Nephron progenitor cell (in vitro differentiated cells): Measurements from ENCODE around the gene SCRN1.
A peak's percentile ranks its signal among the peaks of the same experiment; 100 is the strongest.

Experiments used
- DNase-seq: peaks from one replicate; pipeline ENCODE4 v3.0.0; 2021
- H3K27ac Mint-ChIP-seq: 2 replicates; pipeline ENCODE4 v1.8.0; 2021; ENCODE audit warnings: mild to moderate bottlenecking, moderate library complexity, mixed read lengths
- H3K27me3 Mint-ChIP-seq: 2 replicates; pipeline ENCODE4 v1.8.0; 2021; ENCODE audit warnings: mild to moderate bottlenecking, low read depth, mixed read lengths; ENCODE audit not compliant: poor library complexity
- H3K36me3 Mint-ChIP-seq: 2 replicates; pipeline ENCODE4 v1.8.0; 2021; ENCODE audit warnings: low read depth, mixed read lengths
- H3K4me1 Mint-ChIP-seq: 2 replicates; pipeline ENCODE4 v1.8.0; 2021; ENCODE audit warnings: mixed read lengths
- H3K4me3 Mint-ChIP-seq: 2 replicates; pipeline ENCODE4 v1.8.0; 2021; ENCODE audit warnings: mild to moderate bottlenecking, moderate library complexity, mixed read lengths
- H3K9me3 Mint-ChIP-seq: 2 replicates; pipeline ENCODE4 v1.8.0; 2021; ENCODE audit warnings: mild to moderate bottlenecking, moderate library complexity, mixed read lengths
- TF ChIP-seq, protein P1 (sequence below): fragments of 200-600 bp; sonication (generic); IDR thresholded peaks from 2 replicates; pipeline ENCODE4 v1.5.0; 2021; ENCODE audit warnings: antibody characterized with exemption

The SCRN1 gene

DNA sequence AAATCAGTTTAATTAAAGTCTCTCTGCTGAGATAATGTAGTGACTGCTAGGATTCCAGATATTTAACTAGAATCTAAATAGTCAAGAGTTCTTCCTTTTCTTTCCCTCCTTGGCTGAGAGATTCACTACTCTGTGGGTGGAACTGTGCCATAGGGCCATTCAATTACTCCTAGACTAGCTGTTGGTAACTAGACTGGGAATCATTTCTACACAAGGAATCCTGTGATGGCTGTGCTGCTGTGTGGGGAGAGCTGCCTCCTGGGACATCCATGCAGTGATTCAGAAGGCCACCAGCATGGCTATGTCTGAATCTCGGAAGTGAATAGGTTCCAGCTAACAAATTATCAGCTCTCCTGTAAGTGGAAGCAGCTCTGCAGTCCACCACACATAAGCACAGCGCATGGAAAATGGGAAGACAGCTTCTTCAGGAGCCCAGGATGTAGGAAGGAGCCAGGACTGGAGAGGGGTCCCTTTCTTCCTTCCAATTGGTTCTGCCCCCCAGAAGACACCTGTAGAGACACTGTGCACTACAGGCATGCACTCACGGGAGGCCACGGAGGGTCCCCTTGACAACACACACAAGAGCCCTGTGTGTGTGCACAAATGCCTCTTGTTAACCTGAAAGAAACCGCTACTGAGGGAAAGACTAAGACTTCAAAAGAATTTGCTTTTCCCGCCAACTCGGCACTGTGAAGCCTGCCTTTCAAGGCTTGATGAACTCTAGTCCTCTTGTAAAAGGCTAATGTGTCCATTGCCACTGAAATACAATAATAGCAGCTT is 66.5 kb downstream of the SCRN1 start:
- H3K4me3 Mint-ChIP-seq = no peak overlapping the region
- H3K9me3 Mint-ChIP-seq = no peaks in the 10 kb centered on the region
- H3K27me3 Mint-ChIP-seq = no peaks in the 10 kb centered on the region
- H3K4me1 Mint-ChIP-seq = peaks cover 14% of the 10 kb centered on the region
- TF ChIP-seq, protein P1, sequence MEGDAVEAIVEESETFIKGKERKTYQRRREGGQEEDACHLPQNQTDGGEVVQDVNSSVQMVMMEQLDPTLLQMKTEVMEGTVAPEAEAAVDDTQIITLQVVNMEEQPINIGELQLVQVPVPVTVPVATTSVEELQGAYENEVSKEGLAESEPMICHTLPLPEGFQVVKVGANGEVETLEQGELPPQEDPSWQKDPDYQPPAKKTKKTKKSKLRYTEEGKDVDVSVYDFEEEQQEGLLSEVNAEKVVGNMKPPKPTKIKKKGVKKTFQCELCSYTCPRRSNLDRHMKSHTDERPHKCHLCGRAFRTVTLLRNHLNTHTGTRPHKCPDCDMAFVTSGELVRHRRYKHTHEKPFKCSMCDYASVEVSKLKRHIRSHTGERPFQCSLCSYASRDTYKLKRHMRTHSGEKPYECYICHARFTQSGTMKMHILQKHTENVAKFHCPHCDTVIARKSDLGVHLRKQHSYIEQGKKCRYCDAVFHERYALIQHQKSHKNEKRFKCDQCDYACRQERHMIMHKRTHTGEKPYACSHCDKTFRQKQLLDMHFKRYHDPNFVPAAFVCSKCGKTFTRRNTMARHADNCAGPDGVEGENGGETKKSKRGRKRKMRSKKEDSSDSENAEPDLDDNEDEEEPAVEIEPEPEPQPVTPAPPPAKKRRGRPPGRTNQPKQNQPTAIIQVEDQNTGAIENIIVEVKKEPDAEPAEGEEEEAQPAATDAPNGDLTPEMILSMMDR = no peak
- no peak for DNase-seq
- H3K27ac Mint-ChIP-seq = peak overlapping the region; percentile 66
- H3K36me3 Mint-ChIP-seq = peaks cover 49% of the 10 kb centered on the region

DNA sequence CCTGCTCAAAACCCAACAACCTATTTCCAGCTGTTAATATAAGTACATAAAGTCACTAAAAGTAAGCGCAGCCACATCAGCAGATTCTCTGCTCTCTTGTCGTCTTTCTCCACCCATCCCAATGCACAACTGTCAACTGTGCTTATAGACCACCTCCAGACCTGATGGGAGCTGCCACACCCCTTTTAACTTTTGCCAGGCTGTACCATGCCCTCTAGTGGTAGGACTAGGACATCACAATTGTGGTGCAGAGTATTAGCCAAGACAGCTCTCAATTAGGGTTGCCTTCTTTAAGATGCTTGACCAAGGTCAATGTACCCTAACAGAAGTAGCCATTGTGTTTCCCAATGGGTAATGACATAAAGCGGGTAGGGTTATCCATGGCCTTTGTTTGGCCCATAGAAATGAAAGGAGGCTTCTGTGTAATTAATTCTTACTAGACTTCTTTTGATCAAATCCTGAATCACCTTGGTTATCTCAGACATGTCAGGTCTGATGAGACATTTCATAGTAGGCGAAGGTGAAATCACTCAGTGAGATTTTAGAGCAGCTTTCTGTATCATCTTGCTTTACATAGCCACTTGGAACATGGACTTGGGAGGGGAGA is 68.1 kb downstream of the SCRN1 start:
- Mint-ChIP-seq H3K9me3 (no peaks in the 10 kb centered on the region), H3K4me1 (peaks cover 23% of the 10 kb centered on the region), H3K27ac (no peak overlapping the region), H3K4me3 (no peak overlapping the region), H3K27me3 (no peaks in the 10 kb centered on the region), H3K36me3 (peaks cover 63% of the 10 kb centered on the region)
- TF ChIP-seq, protein P1 = peak; percentile 89
- peak; percentile 57 for DNase-seq

DNA sequence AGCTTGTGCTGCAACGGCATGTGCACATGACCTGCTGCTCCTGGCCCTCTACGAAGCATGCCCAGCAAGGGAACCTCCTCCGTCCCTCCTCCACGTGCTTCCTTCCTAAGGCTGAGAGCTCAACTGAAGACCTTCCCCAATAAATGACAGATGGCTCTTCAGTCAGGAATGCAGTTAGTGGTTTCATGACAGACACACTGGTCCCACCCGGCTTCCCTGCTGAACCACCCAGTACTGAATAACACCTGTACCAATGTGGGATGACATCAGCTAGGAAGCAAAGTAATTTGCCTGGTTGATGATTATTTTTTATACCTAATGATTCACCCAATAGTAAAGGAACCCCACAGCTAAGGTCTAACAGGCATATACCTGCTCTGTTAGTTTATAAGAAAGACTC is 69.1 kb downstream of the SCRN1 start:
- TF ChIP-seq, protein P1 = no peak
- no peak for DNase-seq
- Mint-ChIP-seq H3K4me3 (no peak overlapping the region), H3K27me3 (no peaks in the 10 kb centered on the region), H3K27ac (no peak overlapping the region), H3K4me1 (peaks cover 27% of the 10 kb centered on the region), H3K36me3 (peaks cover 62% of the 10 kb centered on the region), H3K9me3 (no peaks in the 10 kb centered on the region)

DNA sequence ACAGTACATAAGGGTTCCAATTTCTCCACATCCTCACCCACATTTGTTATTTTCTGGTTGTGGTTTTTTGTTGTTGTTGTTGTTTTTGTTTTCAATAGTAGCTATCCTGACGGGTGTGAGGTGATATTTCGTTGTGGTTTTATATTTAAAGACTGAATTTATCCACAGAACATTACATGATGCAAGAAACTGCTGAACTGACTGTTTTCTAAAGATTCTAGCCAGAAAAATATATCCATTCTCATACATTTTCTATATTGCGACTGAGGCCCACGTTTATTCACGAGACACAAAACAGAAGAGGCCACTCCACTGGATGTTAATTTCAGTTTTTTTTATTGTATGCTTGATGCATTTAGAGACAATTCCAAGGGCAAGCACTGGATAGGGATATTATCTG is 69.8 kb downstream of the SCRN1 start:
- no peak for DNase-seq
- no peak overlapping the region for H3K4me3 Mint-ChIP-seq
- TF ChIP-seq, protein P1 = no peak
- H3K36me3 Mint-ChIP-seq = peaks cover 55% of the 10 kb centered on the region
- no peaks in the 10 kb centered on the region for H3K9me3 Mint-ChIP-seq
- H3K27me3 Mint-ChIP-seq = no peaks in the 10 kb centered on the region
- no peak overlapping the region for H3K27ac Mint-ChIP-seq
- H3K4me1 Mint-ChIP-seq = peaks cover 29% of the 10 kb centered on the region

DNA sequence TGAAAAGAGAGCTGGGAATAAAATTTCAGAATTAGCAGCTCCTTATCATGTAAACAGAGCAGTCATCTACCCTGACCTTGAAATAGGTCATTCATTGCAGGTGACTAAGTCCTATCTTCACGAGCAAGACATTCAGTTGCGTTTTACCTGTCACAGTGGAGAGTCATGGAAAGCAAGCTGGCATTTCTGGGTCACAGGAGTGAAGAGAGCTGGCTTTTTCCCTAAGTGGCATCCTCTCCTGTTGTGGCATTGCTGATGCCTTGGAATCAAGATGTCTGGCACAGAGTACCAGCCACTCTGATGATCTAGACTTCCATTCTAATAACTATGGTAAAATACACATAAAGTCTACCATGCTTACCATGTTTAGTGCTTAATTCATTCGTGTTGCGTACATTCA is 70.8 kb downstream of the SCRN1 start:
- DNase-seq = no peak
- Mint-ChIP-seq H3K4me1 (peaks cover 23% of the 10 kb centered on the region), H3K4me3 (no peak overlapping the region), H3K9me3 (no peaks in the 10 kb centered on the region), H3K27ac (no peak overlapping the region), H3K36me3 (peaks cover 48% of the 10 kb centered on the region), H3K27me3 (no peaks in the 10 kb centered on the region)
- TF ChIP-seq, protein P1 = no peak

DNA sequence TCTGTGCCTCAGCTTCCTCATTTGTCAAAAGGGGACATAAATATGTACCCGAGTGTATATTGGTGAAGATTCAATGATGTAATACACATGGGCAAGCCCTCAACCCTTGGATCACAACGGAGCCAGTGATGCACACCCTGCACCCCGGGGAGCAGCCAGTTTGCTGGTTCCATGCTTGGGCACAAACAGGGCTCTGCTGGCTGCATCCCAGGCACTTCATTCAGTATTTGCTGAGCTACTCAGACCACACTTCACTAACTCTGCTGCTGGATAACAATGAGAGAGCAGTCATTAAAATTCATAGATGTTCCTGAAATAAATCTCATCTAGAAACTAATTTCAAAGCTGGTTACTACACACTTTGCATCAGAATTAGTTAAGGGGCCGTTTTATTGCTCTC is 72.0 kb downstream of the SCRN1 start:
- DNase-seq = no peak
- H3K36me3 Mint-ChIP-seq = peaks cover 46% of the 10 kb centered on the region
- TF ChIP-seq, protein P1 = no peak
- H3K4me3 Mint-ChIP-seq = no peak overlapping the region
- no peaks in the 10 kb centered on the region for H3K9me3 Mint-ChIP-seq
- H3K27ac Mint-ChIP-seq = peak overlapping the region; percentile 78
- no peaks in the 10 kb centered on the region for H3K27me3 Mint-ChIP-seq
- H3K4me1 Mint-ChIP-seq = peaks cover 23% of the 10 kb centered on the region
